H9 (cell line): ENCODE data around the gene PDLIM7. TPM values are rescaled to one million over a fixed set of nuclear protein-coding genes. Genes with fewer than 3 reads are reported as not detected.
A peak's percentile ranks its signal among the peaks of the same experiment; 100 is the strongest.

Experiments
- DNase-seq: peaks from one replicate; pipeline ENCODE4 v3.0.0-alpha.2; 2017
- H2AFZ ChIP-seq: one replicate; pipeline ENCODE4 v1.6.1; 2013; ENCODE audit warnings: mild to moderate bottlenecking, low read length, control low read depth, moderate library complexity
- H2AK5ac ChIP-seq: 2 replicates; pipeline ENCODE4 v1.6.1; 2013; ENCODE audit warnings: low read length, control low read depth, mixed read lengths; ENCODE audit not compliant: insufficient read length
- H2BK120ac ChIP-seq: one replicate; pipeline ENCODE4 v1.6.1; 2013; ENCODE audit warnings: low read depth, mild to moderate bottlenecking, low read length, control low read depth, inconsistent platforms; ENCODE audit not compliant: poor library complexity, severe bottlenecking
- H2BK12ac ChIP-seq: 2 replicates; pipeline ENCODE4 v1.6.1; 2013; ENCODE audit warnings: low read length, control low read depth, mixed read lengths, low read depth; ENCODE audit not compliant: insufficient read length
- H2BK15ac ChIP-seq: 2 replicates; pipeline ENCODE4 v1.6.1; 2013; ENCODE audit warnings: low read depth, low read length, control low read depth
- H2BK20ac ChIP-seq: one replicate; pipeline ENCODE4 v1.6.1; 2013; ENCODE audit warnings: low read depth, mild to moderate bottlenecking, low read length, control low read depth, inconsistent platforms; ENCODE audit not compliant: poor library complexity, severe bottlenecking
- H2BK5ac ChIP-seq: 2 replicates; pipeline ENCODE4 v1.6.1; 2013; ENCODE audit warnings: low read length, control low read depth, mixed read lengths; ENCODE audit not compliant: insufficient read length
- H3K14ac ChIP-seq: 2 replicates; pipeline ENCODE4 v1.6.1; 2013; ENCODE audit warnings: low read length, control low read depth; ENCODE audit not compliant: insufficient read depth
- H3K18ac ChIP-seq: 2 replicates; pipeline ENCODE4 v1.6.1; 2013; ENCODE audit warnings: low read depth, mild to moderate bottlenecking, mixed read lengths, low read length, control low read depth; ENCODE audit not compliant: insufficient read length
- H3K23ac ChIP-seq: 2 replicates; pipeline ENCODE4 v1.6.1; 2013; ENCODE audit warnings: low read length, control low read depth, mixed read lengths, low read depth; ENCODE audit not compliant: insufficient read length
- H3K23me2 ChIP-seq: 2 replicates; pipeline ENCODE4 v1.6.1; 2013; ENCODE audit warnings: low read depth, mild to moderate bottlenecking, mixed read lengths, low read length, control low read depth; ENCODE audit not compliant: insufficient read length, poor library complexity, severe bottlenecking
- H3K27ac ChIP-seq: 2 replicates; pipeline ENCODE4 v1.5.1; 2013; ENCODE audit warnings: low read length, control low read depth, mixed read lengths, low read depth; ENCODE audit not compliant: insufficient read length
- H3K27me3 ChIP-seq: 2 replicates; pipeline ENCODE4 v1.6.1; 2013; ENCODE audit warnings: low read length, control low read depth, inconsistent platforms; ENCODE audit not compliant: insufficient read depth
- H3K4ac ChIP-seq: 2 replicates; pipeline ENCODE4 v1.6.1; 2013; ENCODE audit warnings: low read depth, mild to moderate bottlenecking, control low read depth, inconsistent platforms, low read length, moderate library complexity
- H3K4me1 ChIP-seq: 2 replicates; pipeline ENCODE4 v1.6.1; 2013; ENCODE audit warnings: low read length, control low read depth, inconsistent platforms; ENCODE audit not compliant: insufficient read depth
- H3K4me2 ChIP-seq: 2 replicates; pipeline ENCODE4 v1.6.1; 2013; ENCODE audit warnings: low read length, control low read depth, mixed read lengths; ENCODE audit not compliant: insufficient read length, insufficient read depth
- H3K56ac ChIP-seq: 2 replicates; pipeline ENCODE4 v1.6.1; 2013; ENCODE audit warnings: low read depth, mild to moderate bottlenecking, mixed read lengths, low read length, control low read depth; ENCODE audit not compliant: insufficient read length
- H3K79me1 ChIP-seq: 2 replicates; pipeline ENCODE4 v1.6.1; 2013; ENCODE audit warnings: low read depth, mild to moderate bottlenecking, moderate library complexity, low read length, control low read depth, inconsistent platforms; ENCODE audit not compliant: insufficient read depth, poor library complexity, severe bottlenecking
- H3K79me2 ChIP-seq: 2 replicates; pipeline ENCODE4 v1.6.1; 2013; ENCODE audit warnings: low read length, control low read depth, inconsistent platforms; ENCODE audit not compliant: insufficient read depth
- H3K9ac ChIP-seq: 2 replicates; pipeline ENCODE4 v1.6.1; 2013; ENCODE audit warnings: low read length, control low read depth, mixed read lengths; ENCODE audit not compliant: insufficient read length; ENCODE audit errors: extremely low read depth
- H3K9me3 ChIP-seq: one replicate; pipeline ENCODE4 v1.6.1; 2013; ENCODE audit warnings: low read depth, low read length, inconsistent platforms; ENCODE audit not compliant: control insufficient read depth
- H3T11ph ChIP-seq: one replicate; pipeline ENCODE4 v1.6.1; 2013; ENCODE audit warnings: mild to moderate bottlenecking, low read length, control low read depth, inconsistent platforms
- H4K20me1 ChIP-seq: one replicate; pipeline ENCODE4 v1.6.1; 2013; ENCODE audit not compliant: control insufficient read depth, insufficient read length, insufficient read depth
- H4K5ac ChIP-seq: 2 replicates; pipeline ENCODE4 v1.6.1; 2013; ENCODE audit warnings: low read depth, mild to moderate bottlenecking, mixed read lengths, low read length, control low read depth; ENCODE audit not compliant: insufficient read length
- H4K8ac ChIP-seq: replicated peaks from 2 replicates; pipeline ENCODE4 v1.6.1; 2013; ENCODE audit warnings: low read length, control low read depth, mixed read lengths, low read depth; ENCODE audit not compliant: insufficient read length
- H4K91ac ChIP-seq: 2 replicates; pipeline ENCODE4 v1.6.1; 2013; ENCODE audit warnings: low read depth, mild to moderate bottlenecking, moderate library complexity, mixed read lengths, low read length, control low read depth; ENCODE audit not compliant: insufficient read length
- H3K27ac Mint-ChIP-seq, 3 experiments: 2 replicates in 2 of 3; 3 replicates in 1 of 3; pipeline ENCODE4 v1.8.0; 2020 to 2021; ENCODE audit warnings: mixed read lengths in 3 of 3, mild to moderate bottlenecking in 1 of 3, moderate library complexity in 1 of 3
- H3K27me3 Mint-ChIP-seq: 2 replicates; pipeline ENCODE4 v1.8.0; 2021; ENCODE audit warnings: low read depth, mild to moderate bottlenecking, moderate library complexity, mixed read lengths
- H3K36me3 Mint-ChIP-seq, 3 experiments: 2 replicates in 2 of 3; 3 replicates in 1 of 3; pipeline ENCODE4 v1.8.0; 2020 to 2021; ENCODE audit warnings: low read depth in 3 of 3, mixed read lengths in 3 of 3; ENCODE audit not compliant: insufficient read depth in 1 of 3
- H3K4me1 Mint-ChIP-seq, 2 experiments: 2 replicates each; pipeline ENCODE4 v1.8.0; 2020; ENCODE audit warnings: mixed read lengths in 2 of 2
- H3K4me3 Mint-ChIP-seq, 2 experiments: 2 replicates in 1 of 2; 3 replicates in 1 of 2; pipeline ENCODE4 v1.8.0; 2020 to 2021; ENCODE audit warnings: mild to moderate bottlenecking in 2 of 2, mixed read lengths in 2 of 2, moderate library complexity in 1 of 2
- H3K9me3 Mint-ChIP-seq, 2 experiments: 2 replicates in 1 of 2; 3 replicates in 1 of 2; pipeline ENCODE4 v1.8.0; 2020; ENCODE audit warnings: mild to moderate bottlenecking in 2 of 2, mixed read lengths in 2 of 2, moderate library complexity in 1 of 2
- WGBS: extraction: QIAGEN DNeasy Blood & Tissue Kit; methylation state at CpG from one replicate; pipeline ENCODE4 v1.1.7; 2013; ENCODE audit warnings: missing lambda C conversion rate, low lambda C conversion rate, mixed read lengths; ENCODE audit not compliant: insufficient read length; ENCODE audit errors: extremely low coverage; 5-methylcytosine and 5-hydroxymethylcytosine counted together
- total RNA-seq: library from RNA; stranded (reverse); gene quantifications from 2 replicates; pipeline ENCODE4 v1.2.1, GENCODE V29; 2021
- TF ChIP-seq, protein P1 (sequence below): fragments of 200-600 bp; sonication (generic); conservative IDR thresholded peaks from 3 replicates; pipeline ENCODE4 v1.8.0; 2021; ENCODE audit warnings: antibody characterized with exemption, mild to moderate bottlenecking

PDLIM7 gene
- total RNA-seq, 1 experiment from 2014 or later, result 137 TPM

DNA sequence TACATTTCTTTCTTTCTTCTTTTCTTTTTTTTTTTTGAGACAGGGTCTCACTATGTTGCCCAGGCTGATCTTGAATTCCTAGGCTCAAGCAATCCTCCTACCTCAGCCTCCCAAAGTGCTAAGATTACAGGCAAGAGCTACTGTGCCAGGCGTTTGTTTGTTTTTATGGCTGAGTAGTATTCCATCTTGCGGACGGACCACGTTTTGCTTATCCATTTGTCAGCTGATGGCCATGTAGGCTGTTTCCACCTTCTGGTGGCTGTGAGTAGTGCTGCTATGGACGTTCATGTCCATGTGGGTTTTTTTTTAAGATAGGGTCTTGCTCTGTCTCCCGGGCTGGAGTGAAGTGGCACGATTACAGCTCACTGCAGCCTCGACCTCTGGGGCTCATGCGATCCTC, 9.8 kb upstream of the PDLIM7 start:
- Histone ChIP-seq H4K5ac (no peak overlapping the region), H2BK5ac (no peak overlapping the region), H4K20me1 (no peaks in the 10 kb centered on the region), H4K8ac (no peak overlapping the region), H2BK15ac (no peak overlapping the region), H2BK20ac (no peak overlapping the region), H3T11ph (no peak overlapping the region), H3K27me3 (no peaks in the 10 kb centered on the region), H3K4ac (no peak overlapping the region), H4K91ac (no peak overlapping the region), H3K27ac (no peak overlapping the region), H3K9me3 (no peaks in the 10 kb centered on the region), H3K23me2 (no peaks in the 10 kb centered on the region), H3K4me1 (no peaks in the 10 kb centered on the region; the same call in 1 of the 2 replicates), H2BK120ac (no peak overlapping the region), H3K23ac (no peak overlapping the region), H3K14ac (no peak overlapping the region), H3K79me2 (no peaks in the 10 kb centered on the region), H2AK5ac (no peak overlapping the region), H2BK12ac (no peak overlapping the region), H3K56ac (no peak overlapping the region), H3K18ac (no peak overlapping the region), H3K79me1 (no peaks in the 10 kb centered on the region), H2AFZ (no peak overlapping the region), H3K9ac (no peak overlapping the region), H3K4me2 (no peak overlapping the region)
- H3K9me3 Mint-ChIP-seq, result no peaks in the 10 kb centered on the region
- peaks cover 15 to 40% (median 28%) of the 10 kb centered on the region in 3 experiments for H3K36me3 Mint-ChIP-seq
- WGBS, result no CpG with 5 or more reads among the region's 9 CpGs
- H3K27me3 Mint-ChIP-seq, result no peaks in the 10 kb centered on the region; the same call in 1 of the 2 replicates
- H3K27ac Mint-ChIP-seq, result no peak overlapping the region; a peak in 1 of 7 replicates
- no peak for DNase-seq
- TF ChIP-seq, protein P1, sequence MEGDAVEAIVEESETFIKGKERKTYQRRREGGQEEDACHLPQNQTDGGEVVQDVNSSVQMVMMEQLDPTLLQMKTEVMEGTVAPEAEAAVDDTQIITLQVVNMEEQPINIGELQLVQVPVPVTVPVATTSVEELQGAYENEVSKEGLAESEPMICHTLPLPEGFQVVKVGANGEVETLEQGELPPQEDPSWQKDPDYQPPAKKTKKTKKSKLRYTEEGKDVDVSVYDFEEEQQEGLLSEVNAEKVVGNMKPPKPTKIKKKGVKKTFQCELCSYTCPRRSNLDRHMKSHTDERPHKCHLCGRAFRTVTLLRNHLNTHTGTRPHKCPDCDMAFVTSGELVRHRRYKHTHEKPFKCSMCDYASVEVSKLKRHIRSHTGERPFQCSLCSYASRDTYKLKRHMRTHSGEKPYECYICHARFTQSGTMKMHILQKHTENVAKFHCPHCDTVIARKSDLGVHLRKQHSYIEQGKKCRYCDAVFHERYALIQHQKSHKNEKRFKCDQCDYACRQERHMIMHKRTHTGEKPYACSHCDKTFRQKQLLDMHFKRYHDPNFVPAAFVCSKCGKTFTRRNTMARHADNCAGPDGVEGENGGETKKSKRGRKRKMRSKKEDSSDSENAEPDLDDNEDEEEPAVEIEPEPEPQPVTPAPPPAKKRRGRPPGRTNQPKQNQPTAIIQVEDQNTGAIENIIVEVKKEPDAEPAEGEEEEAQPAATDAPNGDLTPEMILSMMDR, result peak; percentile 48; the same call in 2 of the 3 replicates
- H3K4me1 Mint-ChIP-seq, result peaks cover 20 to 25% of the 10 kb centered on the region in 2 experiments
- no peak overlapping the region for H3K4me3 Mint-ChIP-seq
